ENCODE measurements around the gene COL2A1. TPM values are rescaled to one million over a fixed set of nuclear protein-coding genes. Genes with fewer than 3 reads are reported as not detected.

The COL2A1 gene
- total RNA-seq, 2 donors from 2014 or later: not detected

DNA sequence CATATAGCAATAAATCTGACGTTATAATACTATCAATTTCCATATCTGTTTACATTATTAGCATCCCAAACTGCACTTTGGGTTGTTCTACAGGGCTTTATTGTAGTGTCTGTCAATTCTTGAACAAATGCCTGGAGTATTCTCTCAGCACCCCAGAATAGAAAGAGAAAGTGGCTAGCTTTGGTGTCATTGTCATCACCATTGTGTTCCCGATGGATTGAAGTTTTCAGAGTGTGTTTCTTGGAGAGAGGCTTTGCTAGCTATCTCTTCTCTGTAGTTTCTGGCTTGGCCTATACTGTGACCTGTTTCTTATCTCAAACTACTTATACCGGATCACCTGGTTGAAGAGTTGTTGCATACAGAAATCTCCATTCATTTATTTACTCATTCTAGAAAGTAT lies 34.4 kb downstream of the COL2A1 start:
- no peak for DNase-seq
- Histone ChIP-seq H3K4me1 (peaks cover under 1% of the 10 kb centered on the region), H3K27me3 (no peaks in the 10 kb centered on the region), H3K4me3 (no peak overlapping the region), H3K9me3 (no peaks in the 10 kb centered on the region), H3K27ac (no peak overlapping the region), H3K36me3 (replicated peaks in 1 of 2; ENCODE audit: insufficient read depth in 1 of 2, low read depth in 2 of 2) (peaks cover 0 to 2% of the 10 kb centered on the region in 2 donors)
- 48 to 61% methylated on average over 3 of the region's 3 CpGs for WGBS, 2 donors
- intact Hi-C loops (cut with DNase I): no loop called here
- TF ChIP-seq CTCF (IDR thresholded peaks at IDR 0.05): no peak
- no peak for TF ChIP-seq POLR2A (IDR thresholded peaks at IDR 0.05)
- ATAC-seq: no peak

DNA sequence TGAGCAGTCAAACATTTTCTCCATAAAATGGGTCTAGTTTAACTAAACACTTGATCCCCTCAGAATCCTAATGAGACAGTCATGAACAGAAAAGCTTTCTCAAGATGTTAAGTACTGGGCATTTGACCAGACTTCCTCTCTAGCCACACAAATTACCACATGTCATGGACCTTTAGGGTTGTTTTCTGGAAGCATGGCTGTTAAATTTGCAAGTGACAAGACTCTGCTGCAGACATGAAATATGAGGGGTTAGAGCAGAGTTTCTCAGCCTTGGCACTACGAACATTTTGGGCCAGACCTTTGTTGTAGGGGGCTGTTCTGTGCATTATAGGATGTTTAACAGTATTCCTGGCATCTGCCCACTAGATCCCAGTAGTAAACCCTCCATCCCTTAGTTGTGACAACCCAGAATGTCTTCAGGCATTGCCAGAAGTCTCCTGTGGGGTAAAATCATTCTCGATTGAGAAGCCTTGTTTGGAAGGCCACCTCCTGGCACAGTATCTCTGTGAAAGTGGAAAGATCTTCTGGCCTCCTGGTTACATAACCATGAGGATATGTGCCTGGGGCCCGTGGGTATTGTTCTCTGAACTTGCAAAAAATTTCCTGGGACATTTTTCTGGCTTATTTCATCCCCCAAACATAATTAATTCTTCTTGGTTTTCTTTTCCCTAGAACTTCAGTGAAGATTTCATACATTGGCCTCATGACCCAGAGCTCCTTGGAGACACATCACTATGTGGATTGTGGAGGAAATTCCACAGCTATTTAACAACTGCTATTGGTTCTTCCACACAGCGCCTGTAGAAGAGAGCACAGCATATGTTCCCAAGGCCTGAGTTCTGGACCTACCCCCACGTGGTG lies 36.6 kb downstream of the COL2A1 start:
- H3K4me1 ChIP-seq: peaks cover 14% of the 10 kb centered on the region
- no peak overlapping the region for H3K4me3 ChIP-seq
- intact Hi-C loops (cut with DNase I): no loop called here
- 49 to 60% methylated on average over 5 of the region's 5 CpGs for WGBS, 2 donors
- no peaks in the 10 kb centered on the region for H3K9me3 ChIP-seq
- H3K27ac ChIP-seq: no peak overlapping the region
- ATAC-seq (no peak), DNase-seq (no peak)
- H3K36me3 ChIP-seq (replicated peaks in 1 of 2; ENCODE audit: insufficient read depth in 1 of 2, low read depth in 2 of 2): peaks cover 0 to 2% of the 10 kb centered on the region in 2 donors
- no peak for TF ChIP-seq POLR2A (IDR thresholded peaks at IDR 0.05)
- no peaks in the 10 kb centered on the region for H3K27me3 ChIP-seq

DNA sequence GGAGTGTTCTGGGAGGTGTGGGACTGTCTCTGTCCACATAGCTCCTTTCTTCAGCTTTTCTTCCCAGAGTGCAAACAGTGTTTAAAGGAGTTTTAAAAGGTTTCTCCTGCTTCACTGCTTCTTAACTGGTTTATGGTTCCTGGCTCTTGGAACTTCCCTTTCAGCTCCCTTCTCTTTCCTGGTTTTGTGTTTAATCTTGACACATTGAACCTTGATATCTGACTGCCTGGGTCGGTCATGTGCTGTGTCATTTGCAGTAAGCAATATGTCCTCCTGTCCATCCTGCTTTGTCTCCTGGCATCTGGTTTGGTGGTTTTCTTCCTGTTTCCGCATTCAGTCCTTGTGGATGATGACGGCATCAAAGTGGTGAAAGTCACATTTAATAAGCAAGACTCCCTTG lies 38.7 kb downstream of the COL2A1 start:
- no peaks in the 10 kb centered on the region for H3K27me3 ChIP-seq
- intact Hi-C loops (cut with DNase I): no loop called here
- no peak overlapping the region for H3K27ac ChIP-seq
- no peak for TF ChIP-seq CTCF (IDR thresholded peaks at IDR 0.05)
- no peak for TF ChIP-seq POLR2A (IDR thresholded peaks at IDR 0.05)
- ATAC-seq (no peak), DNase-seq (no peak)
- no peaks in the 10 kb centered on the region for H3K9me3 ChIP-seq
- 69 to 73% methylated on average over 3 of the region's 3 CpGs for WGBS, 2 donors
- peaks cover 14% of the 10 kb centered on the region for H3K4me1 ChIP-seq
- no peak overlapping the region for H3K4me3 ChIP-seq
- peaks cover 0 to 2% of the 10 kb centered on the region in 2 donors for H3K36me3 ChIP-seq (replicated peaks in 1 of 2; ENCODE audit: insufficient read depth in 1 of 2, low read depth in 2 of 2)

GRCh38 chr12:47964106-47964728 lies 40.1 kb downstream of the COL2A1 start:
- Histone ChIP-seq H3K27me3 (no peaks in the 10 kb centered on the region), H3K4me3 (peak overlapping the region; percentile 64 to 96), H3K9me3 (no peaks in the 10 kb centered on the region), H3K36me3 (replicated peaks in 1 of 2; ENCODE audit: insufficient read depth in 1 of 2, low read depth in 2 of 2) (peaks cover 0 to 2% of the 10 kb centered on the region in 2 donors), H3K4me1 (peaks cover 14% of the 10 kb centered on the region), H3K27ac (peak overlapping the region in 1 of 4 donors; percentile 55)
- DNase-seq (peak; percentile 25 to 67 (median 46)), ATAC-seq (no peak)
- WGBS, 2 donors: 17 to 22% methylated on average over 12 to 18 of the region's 18 CpGs
- intact Hi-C loops (cut with DNase I): no loop called here
- TF ChIP-seq CTCF (IDR thresholded peaks at IDR 0.05) (no peak), POLR2A (IDR thresholded peaks at IDR 0.05) (no peak)

DNA sequence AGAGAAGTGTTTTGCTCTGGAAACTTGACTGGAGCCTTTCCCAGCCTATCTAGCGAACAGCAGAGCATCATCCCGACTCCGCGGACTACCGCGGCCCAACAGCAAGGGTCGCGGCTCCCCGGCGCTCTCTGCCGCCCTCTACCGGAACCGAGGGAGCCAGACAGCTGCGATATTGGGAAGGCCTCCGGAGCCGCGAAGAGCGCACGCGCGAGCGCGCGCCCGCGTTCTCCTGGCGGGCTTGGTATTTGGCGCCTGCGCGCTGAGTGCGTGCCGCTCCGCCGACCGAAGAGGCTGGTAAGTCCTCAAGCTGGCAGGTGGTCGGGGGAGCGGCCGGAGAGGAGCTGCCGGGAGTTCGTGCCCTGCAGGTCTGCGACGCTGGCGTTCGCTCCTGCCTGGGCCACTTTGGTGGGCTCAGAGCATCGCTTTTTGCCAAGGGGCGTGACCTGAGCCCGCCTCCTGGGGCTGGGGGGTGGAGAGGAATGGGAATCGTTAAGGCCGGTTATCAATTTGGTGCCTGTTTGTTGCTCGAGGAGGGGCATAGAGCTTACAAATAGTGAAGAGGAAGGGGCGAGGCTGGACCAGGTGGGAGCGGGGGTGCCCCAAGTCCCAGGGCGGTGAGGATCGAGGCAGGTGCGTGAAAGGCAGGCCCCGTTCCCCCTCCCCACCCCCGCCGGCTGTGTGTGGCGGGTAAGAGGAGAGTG lies 40.8 kb downstream of the COL2A1 start, which contains the start of gene TMEM106C:
Gene TMEM106C (plus strand): TSS at position 257 of the 701 bp plus-strand sequence. CDS start 641 bp downstream, outside the sequence.
- Histone ChIP-seq H3K4me1 (peaks cover 14% of the 10 kb centered on the region), H3K4me3 (peak within 1 kb of the TSS; percentile 64 to 96), H3K27ac (peak within 1 kb of the TSS in 3 of 4 donors; percentile 53 to 59 (median 55)), H3K27me3 (no peaks in the 10 kb centered on the region), H3K36me3 (replicated peaks in 1 of 2; ENCODE audit: insufficient read depth in 1 of 2, low read depth in 2 of 2) (peaks cover 0 to 2% of the 10 kb centered on the region in 2 donors), H3K9me3 (no peaks in the 10 kb centered on the region)
- DNase-seq: peak; percentile 92 to 94 (median 92)
- WGBS, 2 donors: 0 to 1% methylated on average over 24 to 59 of the region's 59 CpGs
- intact Hi-C loops (cut with DNase I): no loop called here
- TF ChIP-seq POLR2A (IDR thresholded peaks at IDR 0.05) (peak; percentile 28 to 73 (median 71)), CTCF (IDR thresholded peaks at IDR 0.05) (peak; percentile 97 to 99 (median 99))
- ATAC-seq: peak; percentile 99
